ENCODE measurements around the gene ANKRD33B. TPM values are rescaled to one million over a fixed set of nuclear protein-coding genes. Genes with fewer than 3 reads are reported as not detected.
A peak's percentile ranks its signal among the peaks of the same experiment; 100 is the strongest.

Gene ANKRD33B
- total and polyA plus RNA-seq, 9 of the 15 experiments (the other 6 are each of a cell fraction or from before 2014, with no cell fraction given): 0.10 to 1.7 (median 0.40) TPM

DNA sequence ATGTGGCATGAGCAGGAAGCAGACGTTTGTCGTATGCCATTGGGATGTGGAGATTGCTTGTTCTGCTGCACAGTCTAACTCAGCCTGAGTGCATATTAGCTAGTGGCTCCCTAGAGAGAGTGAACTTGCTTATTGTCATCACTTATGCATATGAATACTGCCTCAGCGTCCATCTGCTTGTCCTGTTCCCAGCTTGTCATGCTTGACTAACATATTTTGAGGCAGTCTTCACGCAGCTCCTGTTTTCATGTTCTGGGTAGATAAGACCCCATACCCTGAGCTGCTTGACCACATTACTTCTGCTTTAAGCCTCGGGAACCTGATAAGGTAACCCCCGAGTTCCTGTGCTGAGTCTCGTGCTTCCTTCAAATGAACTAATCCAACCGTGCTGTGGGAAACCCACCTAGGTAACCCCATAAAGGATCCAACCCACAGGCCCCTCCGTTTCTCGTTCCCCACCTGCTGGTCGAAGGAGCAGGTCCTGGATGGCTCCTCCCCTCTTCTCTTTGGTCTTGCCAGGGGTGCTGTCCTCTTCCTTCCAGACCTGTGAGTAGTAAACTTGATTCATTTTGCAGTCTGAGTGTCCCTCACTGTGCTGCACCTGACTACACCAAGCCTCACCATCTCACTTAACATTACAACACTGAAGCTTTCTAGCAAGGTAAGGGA is 25.0 kb downstream of the ANKRD33B start (continued):
- TF ChIP-seq ATF3 (IDR thresholded peaks at IDR 0.05) (peak; percentile 64), ATF3 (CRISPR knock-in tag; conservative IDR thresholded peaks at IDR 0.05) (peak; percentile 84), MCM3 (IDR thresholded peaks at IDR 0.05) (no peak), NFE2 (IDR thresholded peaks at IDR 0.05; ENCODE audit: low read depth) (peak; percentile 78), RAD51 (IDR thresholded peaks at IDR 0.05; ENCODE audit: borderline replicate concordance, low read depth) (peak; percentile 9; the same call in 1 of the 2 replicates), ARID1B (IDR thresholded peaks at IDR 0.05) (peak; percentile 99), GABPB1 (CRISPR knock-in tag; IDR thresholded peaks at IDR 0.05) (peak; percentile 67), EP400 (IDR thresholded peaks at IDR 0.05) (peak; percentile 58; the same call in 1 of the 2 replicates), GTF2A2 (tag; IDR thresholded peaks at IDR 0.05) (no peak), GABPA (tag; conservative IDR thresholded peaks at IDR 0.05; ENCODE audit: low read depth) (no peak), THAP12 (CRISPR knock-in tag; IDR thresholded peaks at IDR 0.05) (no peak), HMG20A (CRISPR knock-in tag; conservative IDR thresholded peaks at IDR 0.05) (no peak), SMAD2 (IDR thresholded peaks at IDR 0.05; ENCODE audit: low read depth, low read length) (no peak), CREM (IDR thresholded peaks at IDR 0.05; ENCODE audit: low read depth) (peak; percentile 90), PML (IDR thresholded peaks at IDR 0.05; ENCODE audit: low read length) (peak; percentile 99)
- TF ChIP-seq, protein P1, sequence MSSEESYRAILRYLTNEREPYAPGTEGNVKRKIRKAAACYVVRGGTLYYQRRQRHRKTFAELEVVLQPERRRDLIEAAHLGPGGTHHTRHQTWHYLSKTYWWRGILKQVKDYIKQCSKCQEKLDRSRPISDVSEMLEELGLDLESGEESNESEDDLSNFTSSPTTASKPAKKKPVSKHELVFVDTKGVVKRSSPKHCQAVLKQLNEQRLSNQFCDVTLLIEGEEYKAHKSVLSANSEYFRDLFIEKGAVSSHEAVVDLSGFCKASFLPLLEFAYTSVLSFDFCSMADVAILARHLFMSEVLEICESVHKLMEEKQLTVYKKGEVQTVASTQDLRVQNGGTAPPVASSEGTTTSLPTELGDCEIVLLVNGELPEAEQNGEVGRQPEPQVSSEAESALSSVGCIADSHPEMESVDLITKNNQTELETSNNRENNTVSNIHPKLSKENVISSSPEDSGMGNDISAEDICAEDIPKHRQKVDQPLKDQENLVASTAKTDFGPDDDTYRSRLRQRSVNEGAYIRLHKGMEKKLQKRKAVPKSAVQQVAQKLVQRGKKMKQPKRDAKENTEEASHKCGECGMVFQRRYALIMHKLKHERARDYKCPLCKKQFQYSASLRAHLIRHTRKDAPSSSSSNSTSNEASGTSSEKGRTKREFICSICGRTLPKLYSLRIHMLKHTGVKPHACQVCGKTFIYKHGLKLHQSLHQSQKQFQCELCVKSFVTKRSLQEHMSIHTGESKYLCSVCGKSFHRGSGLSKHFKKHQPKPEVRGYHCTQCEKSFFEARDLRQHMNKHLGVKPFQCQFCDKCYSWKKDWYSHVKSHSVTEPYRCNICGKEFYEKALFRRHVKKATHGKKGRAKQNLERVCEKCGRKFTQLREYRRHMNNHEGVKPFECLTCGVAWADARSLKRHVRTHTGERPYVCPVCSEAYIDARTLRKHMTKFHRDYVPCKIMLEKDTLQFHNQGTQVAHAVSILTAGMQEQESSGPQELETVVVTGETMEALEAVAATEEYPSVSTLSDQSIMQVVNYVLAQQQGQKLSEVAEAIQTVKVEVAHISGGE (CRISPR knock-in tag; IDR thresholded peaks at IDR 0.05): peak in 1 of 3 experiments; percentile 82; a peak in 2 of 6 replicates
- TF ChIP-seq, protein P2, sequence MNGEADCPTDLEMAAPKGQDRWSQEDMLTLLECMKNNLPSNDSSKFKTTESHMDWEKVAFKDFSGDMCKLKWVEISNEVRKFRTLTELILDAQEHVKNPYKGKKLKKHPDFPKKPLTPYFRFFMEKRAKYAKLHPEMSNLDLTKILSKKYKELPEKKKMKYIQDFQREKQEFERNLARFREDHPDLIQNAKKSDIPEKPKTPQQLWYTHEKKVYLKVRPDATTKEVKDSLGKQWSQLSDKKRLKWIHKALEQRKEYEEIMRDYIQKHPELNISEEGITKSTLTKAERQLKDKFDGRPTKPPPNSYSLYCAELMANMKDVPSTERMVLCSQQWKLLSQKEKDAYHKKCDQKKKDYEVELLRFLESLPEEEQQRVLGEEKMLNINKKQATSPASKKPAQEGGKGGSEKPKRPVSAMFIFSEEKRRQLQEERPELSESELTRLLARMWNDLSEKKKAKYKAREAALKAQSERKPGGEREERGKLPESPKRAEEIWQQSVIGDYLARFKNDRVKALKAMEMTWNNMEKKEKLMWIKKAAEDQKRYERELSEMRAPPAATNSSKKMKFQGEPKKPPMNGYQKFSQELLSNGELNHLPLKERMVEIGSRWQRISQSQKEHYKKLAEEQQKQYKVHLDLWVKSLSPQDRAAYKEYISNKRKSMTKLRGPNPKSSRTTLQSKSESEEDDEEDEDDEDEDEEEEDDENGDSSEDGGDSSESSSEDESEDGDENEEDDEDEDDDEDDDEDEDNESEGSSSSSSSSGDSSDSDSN (IDR thresholded peaks at IDR 0.05; ENCODE audit: borderline replicate concordance in 1 of 2, low read depth in 2 of 2, low read length in 2 of 2): peak in 1 of 2 experiments; percentile 59; a peak in 1 of 4 replicates

Measured in K562 (cell line).